Activated CD4-positive, alpha-beta memory T cell treated with anti-CD3 and anti-CD28 coated beads, Interleukin-2, amount 10 ng/mL, durations not matched to agents 7 days and 5 days (primary cell): ENCODE results near the gene MEIOSIN. TPM values are rescaled to one million over a fixed set of nuclear protein-coding genes. Genes with fewer than 3 reads are reported as not detected.
"Not testable (repeated sequence)": the region's sequence is repeated elsewhere in the genome, so short reads cannot be mapped to it uniquely, and the experiment has no call there.

Experiments used
- CTCF ChIA-PET: fragments of 350-600 bp; sonication (Branson Sonifier 250); formaldehyde crosslinking; loops from one replicate; lab custom pipeline; 2021; ENCODE audit warnings: antibody characterized with exemption, inconsistent platforms; lab: Charles Lee
- POLR2A ChIA-PET: fragments of 350-600 bp; sonication (Branson Sonifier 250); formaldehyde crosslinking; loops from one replicate; lab custom pipeline; 2021; ENCODE audit warnings: antibody characterized with exemption; lab: Charles Lee
- DNase-seq: peaks from one replicate; pipeline ENCODE4 v3.0.0-alpha.2; 2020
- H3K27ac Mint-ChIP-seq: one replicate; pipeline ENCODE4 v1.8.0; 2021; ENCODE audit warnings: mild to moderate bottlenecking, mixed read lengths
- H3K27me3 Mint-ChIP-seq: one replicate; pipeline ENCODE4 v1.8.0; 2021; ENCODE audit warnings: mixed read lengths
- H3K36me3 Mint-ChIP-seq: one replicate; pipeline ENCODE4 v1.8.0; 2021; ENCODE audit warnings: low read depth, mixed read lengths
- H3K4me1 Mint-ChIP-seq: one replicate; pipeline ENCODE4 v1.8.0; 2021; ENCODE audit warnings: mixed read lengths
- H3K4me3 Mint-ChIP-seq: one replicate; pipeline ENCODE4 v1.8.0; 2021; ENCODE audit warnings: mild to moderate bottlenecking, mixed read lengths
- H3K9me3 Mint-ChIP-seq: one replicate; pipeline ENCODE4 v1.8.0; 2021; ENCODE audit warnings: mixed read lengths
- total RNA-seq, 2 experiments: library from RNA; stranded (reverse); gene quantifications; one replicate each; pipeline ENCODE4 v1.2.3, GENCODE V29; 2021

MEIOSIN gene
- total RNA-seq, 2 experiments from 2014 or later, result not detected

GRCh38 chr19:45730368-45731288 is 2.6 kb upstream of the MEIOSIN start, which contains the start of gene FBXO46:
Gene FBXO46 (minus strand): TSS chr19:45730896. CDS start chr19:45713495, 17,401 bp downstream.
- ChIA-PET POLR2A (interaction anchor here (0.6 to 3.2 kb wide), 13 partner anchors 10 to 263 kb away, joined by 3 to 27 read pairs (median 3); partner anchors contain the start of genes QPCTL and SIX5), CTCF (interaction anchor here (1.0 to 4.3 kb wide), 9 partner anchors 10 to 133 kb away, joined by 3 to 24 read pairs (median 9); partner anchors contain the start of genes DMWD, FOXA3, QPCTL and SIX5)
- peaks cover 3% of the 10 kb centered on the region for H3K36me3 Mint-ChIP-seq
- no peaks in the 10 kb centered on the region for H3K27me3 Mint-ChIP-seq
- H3K9me3 Mint-ChIP-seq, result no peaks in the 10 kb centered on the region
- peak; percentile 97 for DNase-seq
- peak within 1 kb of the TSS; percentile 94 for H3K4me3 Mint-ChIP-seq
- H3K27ac Mint-ChIP-seq, result peak within 1 kb of the TSS; percentile 79
- H3K4me1 Mint-ChIP-seq, result peaks cover 34% of the 10 kb centered on the region

DNA sequence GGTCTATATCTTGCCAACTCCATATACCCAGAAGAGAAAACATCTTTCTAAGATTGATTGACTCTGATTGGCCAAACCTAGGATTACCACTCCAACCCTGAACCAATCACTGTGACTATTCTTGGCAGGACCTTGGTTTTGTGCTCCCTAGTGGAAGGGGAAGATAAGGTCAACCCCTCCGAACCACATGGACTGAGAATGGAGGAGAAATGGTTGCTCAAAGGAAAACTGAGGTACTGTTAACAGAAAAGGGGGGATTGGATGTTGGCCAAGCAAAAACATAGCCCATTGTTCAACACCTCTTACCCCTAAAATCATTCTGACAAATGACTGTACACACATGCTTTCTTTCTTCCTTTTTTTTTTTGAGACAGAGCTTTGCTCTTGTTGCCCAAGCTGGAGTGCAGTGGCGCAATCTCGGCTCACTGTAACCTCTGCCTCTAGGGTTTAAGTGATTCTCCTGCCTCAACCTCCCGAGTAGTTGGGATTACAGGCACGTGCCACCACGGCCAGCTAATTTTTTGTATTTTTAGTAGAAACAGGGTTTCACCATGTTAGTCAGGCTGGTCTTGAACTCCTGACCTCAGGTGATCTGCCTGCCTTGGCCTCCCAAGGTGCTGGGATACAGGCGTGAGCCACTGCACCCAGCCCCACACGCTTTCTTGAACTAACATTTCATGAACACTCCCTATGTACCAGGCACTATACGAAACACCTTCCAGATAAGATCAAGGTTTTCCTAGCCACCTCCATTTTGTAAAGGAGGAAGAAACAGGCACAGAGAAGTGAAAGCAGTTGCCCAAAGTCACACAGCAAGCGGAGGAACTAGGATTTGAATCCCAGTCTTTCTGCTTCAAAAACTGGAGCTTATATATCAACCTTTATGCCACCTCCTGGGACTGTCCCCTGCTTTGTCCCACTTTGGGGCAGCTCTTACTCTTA is 6.5 kb downstream of the MEIOSIN start:
- no peak for DNase-seq
- POLR2A ChIA-PET, result interaction anchor here (0.9 kb wide), 1 partner anchor 9 kb away, joined by 3 read pairs; the partner anchor contains the start of gene FBXO46
- Mint-ChIP-seq H3K4me3 (no peak overlapping the region), H3K36me3 (no peaks in the 10 kb centered on the region), H3K27ac (no peak overlapping the region), H3K27me3 (peaks cover 10% of the 10 kb centered on the region), H3K9me3 (no peaks in the 10 kb centered on the region), H3K4me1 (no peaks in the 10 kb centered on the region)
- CTCF ChIA-PET, result interaction anchor here (0.5 kb wide), 1 partner anchor 10 kb away, joined by 5 read pairs; no protein-coding TSS in a partner anchor

GRCh38 chr19:45742969-45743368 is 9.7 kb downstream of the MEIOSIN start:
- Mint-ChIP-seq H3K9me3 (no peaks in the 10 kb centered on the region), H3K27me3 (peaks cover 24% of the 10 kb centered on the region), H3K27ac (no peak overlapping the region), H3K4me3 (no peak overlapping the region), H3K4me1 (no peaks in the 10 kb centered on the region), H3K36me3 (no peaks in the 10 kb centered on the region)
- DNase-seq, result no peak
- ChIA-PET POLR2A (interaction anchor here (1.4 kb wide), 1 partner anchor 12 kb away, joined by 3 read pairs; no protein-coding TSS in a partner anchor), CTCF (no interaction called here)

DNA sequence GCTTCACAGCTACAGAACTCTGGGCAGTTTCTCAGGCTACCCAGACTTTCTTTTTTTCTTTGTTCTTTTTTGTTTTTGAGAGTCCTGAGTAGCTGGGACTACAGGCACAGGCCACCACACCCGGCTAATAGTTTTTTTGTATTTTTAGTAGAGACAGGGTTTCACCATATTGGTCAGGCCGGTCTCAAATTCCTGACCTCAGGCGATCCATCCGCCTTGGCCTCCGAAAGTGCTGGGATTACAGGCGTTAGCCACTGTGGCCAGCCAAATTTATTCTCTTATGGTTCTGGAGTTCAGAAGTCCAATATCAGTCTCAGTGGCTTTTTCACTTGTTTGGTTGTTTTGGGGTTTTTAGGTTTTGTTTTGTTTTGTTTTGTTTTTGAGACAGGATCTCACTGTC is 12.4 kb downstream of the MEIOSIN start:
- ChIA-PET CTCF (no interaction called here), POLR2A (no interaction called here)
- Mint-ChIP-seq H3K27me3 (peaks cover 23% of the 10 kb centered on the region), H3K27ac (no peak overlapping the region), H3K4me1 (no peaks in the 10 kb centered on the region), H3K9me3 (no peaks in the 10 kb centered on the region), H3K36me3 (no peaks in the 10 kb centered on the region), H3K4me3 (no peak overlapping the region)
- no peak for DNase-seq

GRCh38 chr19:45746866-45747265 is 13.6 kb downstream of the MEIOSIN start:
- ChIA-PET CTCF (no interaction called here), POLR2A (no interaction called here)
- Mint-ChIP-seq H3K36me3 (no peaks in the 10 kb centered on the region), H3K4me1 (no peaks in the 10 kb centered on the region), H3K27me3 (peaks cover 23% of the 10 kb centered on the region), H3K9me3 (no peaks in the 10 kb centered on the region), H3K4me3 (no peak overlapping the region), H3K27ac (no peak overlapping the region)
- no peak for DNase-seq

DNA sequence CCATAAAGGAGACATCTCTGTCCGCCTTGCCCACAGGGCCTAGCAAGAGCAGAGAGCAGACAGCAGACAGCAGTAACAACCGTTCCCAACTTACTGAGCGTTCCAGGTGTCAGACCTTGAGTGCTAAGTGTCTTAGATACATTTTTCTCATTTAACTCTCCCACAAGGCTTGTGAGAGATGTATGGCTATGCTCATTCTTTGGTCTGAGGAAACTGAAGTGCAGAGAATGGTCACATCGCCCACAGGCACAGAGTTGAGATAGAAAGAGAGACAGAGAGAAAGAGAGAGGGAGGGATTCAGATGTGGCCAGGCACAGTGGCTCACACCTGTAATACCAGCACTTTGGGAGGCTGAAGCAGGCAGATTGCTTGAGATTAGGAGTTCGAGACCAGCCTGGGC is 14.3 kb downstream of the MEIOSIN start:
- H3K36me3 Mint-ChIP-seq, result no peaks in the 10 kb centered on the region
- H3K9me3 Mint-ChIP-seq, result no peaks in the 10 kb centered on the region
- ChIA-PET POLR2A (no interaction called here), CTCF (no interaction called here)
- no peaks in the 10 kb centered on the region for H3K4me1 Mint-ChIP-seq
- no peak overlapping the region for H3K4me3 Mint-ChIP-seq
- peaks cover 20% of the 10 kb centered on the region for H3K27me3 Mint-ChIP-seq
- DNase-seq, result no peak
- H3K27ac Mint-ChIP-seq, result no peak overlapping the region

DNA sequence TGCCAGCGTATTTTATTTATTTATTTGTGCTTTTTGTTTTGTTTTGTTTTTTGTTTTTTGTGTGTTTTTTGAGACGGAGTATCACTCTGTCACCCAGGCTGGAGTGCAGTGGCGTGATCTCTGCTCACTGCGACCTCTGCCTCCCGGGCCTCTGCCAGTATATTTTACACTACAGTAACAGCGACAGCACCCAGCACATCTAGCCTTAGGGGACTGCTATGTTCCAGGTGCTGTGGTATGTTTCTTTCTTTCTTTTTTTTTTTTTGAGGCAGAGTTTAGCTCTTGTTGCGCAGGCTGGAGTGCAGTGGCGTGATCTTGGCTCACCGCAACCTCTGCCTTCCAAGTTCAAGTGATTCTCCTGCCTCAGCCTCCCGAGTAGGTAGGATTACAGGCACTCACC is 18.2 kb downstream of the MEIOSIN start:
- H3K9me3 Mint-ChIP-seq, H3K36me3 Mint-ChIP-seq, H3K4me3 Mint-ChIP-seq, H3K27me3 Mint-ChIP-seq, CTCF ChIA-PET, H3K4me1 Mint-ChIP-seq, DNase-seq, H3K27ac Mint-ChIP-seq, POLR2A ChIA-PET: not testable (repeated sequence)

GRCh38 chr19:45752639-45753038 is 19.4 kb downstream of the MEIOSIN start:
- CTCF ChIA-PET, result interaction anchor here (0.9 kb wide), 1 partner anchor 18 kb away, joined by 3 read pairs; no protein-coding TSS in a partner anchor
- H3K4me1 Mint-ChIP-seq, result no peaks in the 10 kb centered on the region

DNA sequence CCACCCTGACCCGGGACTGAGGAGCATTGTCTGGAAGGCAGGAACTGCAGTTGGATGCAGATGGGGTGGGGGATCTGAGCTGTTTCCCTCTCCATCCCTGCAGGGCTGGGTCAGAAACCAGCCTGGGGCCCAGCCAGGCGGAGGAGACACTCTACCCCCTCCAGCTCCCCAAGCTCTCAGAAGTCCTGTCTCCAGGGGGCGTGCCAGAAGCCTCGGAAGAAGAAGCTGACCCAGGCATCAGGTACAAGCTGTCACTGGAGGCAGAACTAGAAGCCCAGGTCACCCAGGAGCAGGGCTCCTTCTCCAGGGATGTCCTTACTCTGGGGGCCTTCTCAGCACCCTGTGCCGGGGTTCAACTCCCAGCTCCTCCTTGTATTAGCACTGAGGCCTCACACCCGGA is 20.3 kb downstream of the MEIOSIN start:
- H3K27me3 Mint-ChIP-seq, result no peaks in the 10 kb centered on the region
- CTCF ChIA-PET, result interaction anchor here (0.9 kb wide), 1 partner anchor 63 kb away, joined by 5 read pairs; no protein-coding TSS in a partner anchor
- POLR2A ChIA-PET, result no interaction called here

More at GRCh38 chr19:45752639-45753038, 19.4 kb downstream of the MEIOSIN start:
- POLR2A ChIA-PET, result no interaction called here
- no peaks in the 10 kb centered on the region for H3K36me3 Mint-ChIP-seq
- no peak for DNase-seq
- no peak overlapping the region for H3K27ac Mint-ChIP-seq
- peaks cover 1% of the 10 kb centered on the region for H3K27me3 Mint-ChIP-seq
- no peaks in the 10 kb centered on the region for H3K9me3 Mint-ChIP-seq
- no peak overlapping the region for H3K4me3 Mint-ChIP-seq

DNA sequence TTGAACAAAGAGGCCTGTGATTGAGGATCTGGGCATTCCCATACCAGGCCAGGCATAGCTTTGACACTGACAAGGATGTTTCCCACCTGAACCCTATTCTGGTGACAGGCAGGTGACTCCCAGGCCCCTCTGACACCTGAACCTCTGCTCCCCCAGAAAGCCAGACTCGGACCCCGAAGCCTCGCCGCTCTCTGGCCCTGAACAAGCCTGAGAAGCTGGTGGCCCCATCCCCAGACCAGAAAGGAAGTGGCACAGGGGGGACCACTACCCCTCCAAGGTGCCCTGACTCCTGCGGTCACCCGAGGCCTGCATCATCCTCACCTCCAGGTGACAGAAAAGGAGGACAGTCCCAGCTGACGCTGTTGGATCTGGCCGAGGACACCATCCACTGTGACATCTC is 21.1 kb downstream of the MEIOSIN start:
- ChIA-PET CTCF (interaction anchor here (0.7 to 0.9 kb wide), 2 partner anchors 63 to 316 kb away, joined by 3 to 5 read pairs; no protein-coding TSS in a partner anchor), POLR2A (no interaction called here)
- no peak for DNase-seq
- Mint-ChIP-seq H3K4me1 (no peaks in the 10 kb centered on the region), H3K36me3 (no peaks in the 10 kb centered on the region), H3K27ac (no peak overlapping the region), H3K27me3 (peaks cover under 1% of the 10 kb centered on the region), H3K9me3 (no peaks in the 10 kb centered on the region), H3K4me3 (no peak overlapping the region)

More for the DNA sequence above, 20.3 kb downstream of the MEIOSIN start:
- H3K4me1 Mint-ChIP-seq, result no peaks in the 10 kb centered on the region
- no peaks in the 10 kb centered on the region for H3K9me3 Mint-ChIP-seq
- no peak for DNase-seq
- no peak overlapping the region for H3K27ac Mint-ChIP-seq
- H3K4me3 Mint-ChIP-seq, result no peak overlapping the region
- no peaks in the 10 kb centered on the region for H3K36me3 Mint-ChIP-seq

- ChIA-PET POLR2A (no interaction called here), CTCF (interaction anchor here (0.7 kb wide), 1 partner anchor 221 kb away, joined by 3 read pairs; no protein-coding TSS in a partner anchor)
- no peaks in the 10 kb centered on the region for H3K4me1 Mint-ChIP-seq
- no peaks in the 10 kb centered on the region for H3K36me3 Mint-ChIP-seq
- peaks cover 3% of the 10 kb centered on the region for H3K27me3 Mint-ChIP-seq
- H3K4me3 Mint-ChIP-seq, result no peak overlapping the region
- H3K27ac Mint-ChIP-seq, result no peak overlapping the region
- no peaks in the 10 kb centered on the region for H3K9me3 Mint-ChIP-seq
- DNase-seq, result no peak
Observed at GRCh38 chr19:45757695-45758094, 24.5 kb downstream of the MEIOSIN start.

DNA sequence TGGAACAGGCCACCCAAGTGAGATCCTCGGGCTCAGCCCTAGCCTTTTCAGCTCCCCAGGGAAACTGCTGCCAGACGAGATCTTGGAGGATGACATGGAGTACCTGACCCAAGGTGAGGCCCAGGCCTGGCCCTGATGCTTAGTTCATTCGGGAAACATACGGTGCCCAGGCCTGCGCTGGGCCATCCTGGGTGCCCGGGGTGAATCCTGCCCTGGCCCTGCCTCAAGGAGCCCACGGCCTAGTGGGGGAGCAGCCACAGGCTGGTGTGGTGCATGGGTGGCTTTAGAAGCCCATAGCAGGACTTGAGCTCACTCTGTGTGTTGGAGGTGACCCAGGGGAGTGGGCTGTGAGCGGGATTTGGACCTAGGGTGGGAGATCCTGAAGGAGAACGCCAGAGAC is 25.7 kb downstream of the MEIOSIN start:
- H3K4me3 Mint-ChIP-seq, result no peak overlapping the region
- no peak for DNase-seq
- POLR2A ChIA-PET, result no interaction called here
- CTCF ChIA-PET, result interaction anchor here (0.8 kb wide), 1 partner anchor 11 kb away, joined by 4 read pairs; the partner anchor contains the start of gene SIX5
- H3K4me1 Mint-ChIP-seq, result no peaks in the 10 kb centered on the region
- H3K27me3 Mint-ChIP-seq, result peaks cover 3% of the 10 kb centered on the region
- H3K27ac Mint-ChIP-seq, result no peak overlapping the region
- H3K9me3 Mint-ChIP-seq, result no peaks in the 10 kb centered on the region
- no peaks in the 10 kb centered on the region for H3K36me3 Mint-ChIP-seq
